Parathyroid adenoma (tissue), 2 donors: ENCODE results near the gene SHF.
A peak's percentile ranks its signal among the peaks of the same experiment; 100 is the strongest.
"Not testable (repeated sequence)": the region's sequence is repeated elsewhere in the genome, so short reads cannot be mapped to it uniquely, and the experiment has no call there.

Experiments used
- H2AFZ ChIP-seq: fragments of 300-600 bp; sonication (generic); one replicate; pipeline ENCODE4 v1.7.0; 2017; ENCODE audit warnings: antibody characterized with exemption, mild to moderate bottlenecking
- H3K27ac ChIP-seq: fragments of 300-600 bp; sonication (generic); one replicate; pipeline ENCODE4 v1.7.0; 2017
- H3K27me3 ChIP-seq: fragments of 300-600 bp; sonication (generic); one replicate; pipeline ENCODE4 v1.7.0; 2017; ENCODE audit warnings: low read length; ENCODE audit not compliant: control insufficient read depth, insufficient read depth
- H3K36me3 ChIP-seq: fragments of 300-600 bp; sonication (generic); one replicate; pipeline ENCODE4 v1.7.0; 2017; ENCODE audit warnings: low read length; ENCODE audit not compliant: control insufficient read depth, insufficient read depth
- H3K4me1 ChIP-seq: fragments of 300-600 bp; sonication (generic); one replicate; pipeline ENCODE4 v1.7.0; 2017; ENCODE audit warnings: control low read depth
- H3K4me2 ChIP-seq: fragments of 300-600 bp; sonication (generic); one replicate; pipeline ENCODE4 v1.7.0; 2017; ENCODE audit warnings: low read length
- H3K4me3 ChIP-seq: fragments of 300-600 bp; sonication (generic); one replicate; pipeline ENCODE4 v1.7.0; 2017; ENCODE audit warnings: low read depth, low read length
- H3K79me2 ChIP-seq: fragments of 300-600 bp; sonication (generic); one replicate; pipeline ENCODE4 v1.7.0; 2017; ENCODE audit warnings: control low read depth
- H3K9ac ChIP-seq: fragments of 300-600 bp; sonication (generic); one replicate; pipeline ENCODE4 v1.7.0; 2017; ENCODE audit warnings: mild to moderate bottlenecking
- H3K9me3 ChIP-seq: fragments of 300-600 bp; sonication (generic); one replicate; pipeline ENCODE4 v1.7.0; 2017; ENCODE audit warnings: low read length; ENCODE audit not compliant: control insufficient read depth
- CTCF ChIP-seq: fragments of 300-600 bp; sonication (generic); IDR thresholded peaks from one replicate; pipeline ENCODE4 v1.7.0; 2017; ENCODE audit warnings: antibody characterized with exemption, mild to moderate bottlenecking
- donor health status: primary hyperparathyroidism.

SHF gene

GRCh38 chr15:45137703-45138102 is 50.1 kb downstream of the SHF start:
- Histone ChIP-seq H3K36me3 (no peaks in the 10 kb centered on the region), H3K27ac (no peak overlapping the region), H3K79me2 (no peaks in the 10 kb centered on the region), H3K4me1 (no peaks in the 10 kb centered on the region), H3K9ac (no peak overlapping the region), H3K4me3 (no peak overlapping the region), H3K4me2 (no peak overlapping the region), H2AFZ (no peak overlapping the region), H3K9me3 (no peaks in the 10 kb centered on the region), H3K27me3 (no peaks in the 10 kb centered on the region)
- no peak for TF ChIP-seq CTCF

- Histone ChIP-seq H3K4me1 (no peaks in the 10 kb centered on the region), H3K27ac (no peak overlapping the region), H3K27me3 (no peaks in the 10 kb centered on the region), H3K9me3 (no peaks in the 10 kb centered on the region), H3K36me3 (no peaks in the 10 kb centered on the region), H2AFZ (no peak overlapping the region), H3K4me3 (no peak overlapping the region), H3K79me2 (no peaks in the 10 kb centered on the region), H3K9ac (no peak overlapping the region), H3K4me2 (no peak overlapping the region)
- no peak for TF ChIP-seq CTCF
These were observed 51.4 kb downstream of the SHF start for GRCh38 chr15:45136378-45136764.

- not testable (repeated sequence) for H3K9ac ChIP-seq, H3K9me3 ChIP-seq, H3K4me3 ChIP-seq, H3K4me1 ChIP-seq, H3K27me3 ChIP-seq, H3K4me2 ChIP-seq, H3K79me2 ChIP-seq, H3K36me3 ChIP-seq, H2AFZ ChIP-seq, H3K27ac ChIP-seq
These were observed 51.9 kb downstream of the SHF start for GRCh38 chr15:45135705-45136377.

GRCh38 chr15:45134682-45135604 is 52.8 kb downstream of the SHF start:
- no peaks in the 10 kb centered on the region for H3K4me1 ChIP-seq
- H3K36me3 ChIP-seq: no peaks in the 10 kb centered on the region
- H3K79me2 ChIP-seq: no peaks in the 10 kb centered on the region
- H3K27ac ChIP-seq: no peak overlapping the region
- H3K9me3 ChIP-seq: no peaks in the 10 kb centered on the region
- H3K4me3 ChIP-seq: no peak overlapping the region
- peak; percentile 27 for TF ChIP-seq CTCF
- H3K4me2 ChIP-seq: peak overlapping the region; percentile 38
- H2AFZ ChIP-seq: peak overlapping the region; percentile 64
- H3K9ac ChIP-seq: no peak overlapping the region
- H3K27me3 ChIP-seq: no peaks in the 10 kb centered on the region

DNA sequence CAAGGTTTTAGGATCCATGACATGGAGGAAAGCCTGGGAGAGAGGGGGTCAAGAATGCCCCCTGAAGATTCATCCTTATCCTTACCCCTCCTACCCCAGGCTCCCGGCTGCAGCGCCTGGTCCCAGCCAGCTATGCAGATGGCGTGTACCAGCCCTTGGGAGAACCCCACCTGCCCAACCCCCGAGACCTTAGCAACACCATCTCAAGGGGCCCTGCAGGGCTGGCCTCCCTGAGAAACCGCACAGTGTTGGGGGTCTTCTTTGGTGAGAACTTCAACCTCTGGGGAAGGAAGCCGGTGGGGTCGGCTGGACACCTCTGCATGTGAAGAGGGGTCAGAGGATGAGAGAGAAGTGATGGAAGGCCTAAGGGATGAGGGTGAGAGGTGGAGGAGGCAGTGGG is 53.7 kb downstream of the SHF start:
- Histone ChIP-seq H3K36me3 (no peaks in the 10 kb centered on the region), H3K4me2 (no peak overlapping the region), H3K9me3 (no peaks in the 10 kb centered on the region), H3K79me2 (no peaks in the 10 kb centered on the region), H3K27me3 (no peaks in the 10 kb centered on the region), H3K27ac (no peak overlapping the region), H2AFZ (no peak overlapping the region), H3K9ac (no peak overlapping the region), H3K4me3 (no peak overlapping the region), H3K4me1 (no peaks in the 10 kb centered on the region)
- TF ChIP-seq CTCF: no peak
